ENCODE data around the gene KRTAP5-10. TPM values are rescaled to one million over a fixed set of nuclear protein-coding genes. Genes with fewer than 3 reads are reported as not detected.
"Not testable (repeated sequence)": the region's sequence is repeated elsewhere in the genome, so short reads cannot be mapped to it uniquely, and the experiment has no call there.

The KRTAP5-10 gene
- polyA plus RNA-seq, 1 experiment = 0.06 TPM

DNA sequence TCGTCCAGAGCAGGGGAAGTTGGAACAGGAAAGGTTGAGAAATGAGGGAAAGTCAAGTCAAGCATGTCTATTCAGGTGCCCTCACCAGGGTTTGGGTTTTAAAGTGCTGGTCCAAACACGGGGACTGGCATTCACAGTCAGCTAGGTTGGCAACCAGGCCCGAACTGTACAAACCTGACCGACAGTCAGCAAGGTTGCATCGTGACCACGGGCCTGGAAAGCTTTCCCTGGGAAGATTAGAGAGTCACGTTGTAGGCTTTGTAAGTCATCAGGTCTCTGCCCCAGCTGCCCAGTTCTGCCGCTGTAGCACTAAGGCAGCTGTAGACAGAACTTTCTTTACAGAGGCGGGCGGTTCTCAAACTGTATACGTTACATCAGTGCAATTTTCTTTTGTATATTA lies 7.4 kb downstream of the KRTAP5-10 start:
- CTCF ChIA-PET = interaction anchor here (1.1 kb wide), 1 partner anchor 9 kb away, joined by 4 read pairs; no protein-coding TSS in a partner anchor
- Histone ChIP-seq H3K4me3 (ENCODE audit: low read depth, low read length) (no peak overlapping the region), H3K27me3 (ENCODE audit: control insufficient read depth, insufficient read depth, low read length) (peaks cover 4% of the 10 kb centered on the region; the same call in 1 of the 2 replicates), H3K36me3 (ENCODE audit: control insufficient read depth, insufficient read depth, low read length) (no peaks in the 10 kb centered on the region)
- no peak for DNase-seq (ENCODE audit: low read depth)
- POLR2A ChIA-PET = no interaction called here
- TF ChIP-seq, protein P1, sequence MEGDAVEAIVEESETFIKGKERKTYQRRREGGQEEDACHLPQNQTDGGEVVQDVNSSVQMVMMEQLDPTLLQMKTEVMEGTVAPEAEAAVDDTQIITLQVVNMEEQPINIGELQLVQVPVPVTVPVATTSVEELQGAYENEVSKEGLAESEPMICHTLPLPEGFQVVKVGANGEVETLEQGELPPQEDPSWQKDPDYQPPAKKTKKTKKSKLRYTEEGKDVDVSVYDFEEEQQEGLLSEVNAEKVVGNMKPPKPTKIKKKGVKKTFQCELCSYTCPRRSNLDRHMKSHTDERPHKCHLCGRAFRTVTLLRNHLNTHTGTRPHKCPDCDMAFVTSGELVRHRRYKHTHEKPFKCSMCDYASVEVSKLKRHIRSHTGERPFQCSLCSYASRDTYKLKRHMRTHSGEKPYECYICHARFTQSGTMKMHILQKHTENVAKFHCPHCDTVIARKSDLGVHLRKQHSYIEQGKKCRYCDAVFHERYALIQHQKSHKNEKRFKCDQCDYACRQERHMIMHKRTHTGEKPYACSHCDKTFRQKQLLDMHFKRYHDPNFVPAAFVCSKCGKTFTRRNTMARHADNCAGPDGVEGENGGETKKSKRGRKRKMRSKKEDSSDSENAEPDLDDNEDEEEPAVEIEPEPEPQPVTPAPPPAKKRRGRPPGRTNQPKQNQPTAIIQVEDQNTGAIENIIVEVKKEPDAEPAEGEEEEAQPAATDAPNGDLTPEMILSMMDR (IDR thresholded peaks at IDR 0.05; ENCODE audit: insufficient read depth, low read depth, low read length) = no peak

DNA sequence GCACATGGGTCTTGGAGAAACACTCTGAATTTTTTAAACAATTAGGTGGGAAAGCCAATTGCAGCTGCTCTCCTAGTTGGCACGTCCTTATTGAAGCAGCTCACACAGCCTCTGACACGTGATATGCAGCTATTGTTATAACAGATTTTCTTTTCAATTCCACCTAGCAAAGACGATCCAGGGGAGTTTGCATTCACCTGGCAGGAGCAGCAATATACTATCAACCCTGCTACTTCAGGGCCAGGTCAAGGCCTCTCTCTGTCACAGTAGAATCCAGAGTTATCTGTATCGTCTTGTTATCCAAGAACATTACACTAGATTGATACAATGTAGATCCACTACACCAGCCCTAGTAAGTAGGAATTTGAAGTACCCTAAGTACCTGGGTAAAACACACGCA lies 9.1 kb downstream of the KRTAP5-10 start:
- DNase-seq (ENCODE audit: low read depth) = no peak
- peaks cover 2% of the 10 kb centered on the region; the same call in 1 of the 2 replicates for H3K27me3 ChIP-seq (ENCODE audit: control insufficient read depth, insufficient read depth, low read length)
- no peak overlapping the region for H3K4me3 ChIP-seq (ENCODE audit: low read depth, low read length)
- POLR2A ChIA-PET = no interaction called here
- no peaks in the 10 kb centered on the region for H3K36me3 ChIP-seq (ENCODE audit: control insufficient read depth, insufficient read depth, low read length)
- TF ChIP-seq, protein P1 (IDR thresholded peaks at IDR 0.05; ENCODE audit: insufficient read depth, low read depth, low read length) = no peak
- CTCF ChIA-PET = no interaction called here

DNA sequence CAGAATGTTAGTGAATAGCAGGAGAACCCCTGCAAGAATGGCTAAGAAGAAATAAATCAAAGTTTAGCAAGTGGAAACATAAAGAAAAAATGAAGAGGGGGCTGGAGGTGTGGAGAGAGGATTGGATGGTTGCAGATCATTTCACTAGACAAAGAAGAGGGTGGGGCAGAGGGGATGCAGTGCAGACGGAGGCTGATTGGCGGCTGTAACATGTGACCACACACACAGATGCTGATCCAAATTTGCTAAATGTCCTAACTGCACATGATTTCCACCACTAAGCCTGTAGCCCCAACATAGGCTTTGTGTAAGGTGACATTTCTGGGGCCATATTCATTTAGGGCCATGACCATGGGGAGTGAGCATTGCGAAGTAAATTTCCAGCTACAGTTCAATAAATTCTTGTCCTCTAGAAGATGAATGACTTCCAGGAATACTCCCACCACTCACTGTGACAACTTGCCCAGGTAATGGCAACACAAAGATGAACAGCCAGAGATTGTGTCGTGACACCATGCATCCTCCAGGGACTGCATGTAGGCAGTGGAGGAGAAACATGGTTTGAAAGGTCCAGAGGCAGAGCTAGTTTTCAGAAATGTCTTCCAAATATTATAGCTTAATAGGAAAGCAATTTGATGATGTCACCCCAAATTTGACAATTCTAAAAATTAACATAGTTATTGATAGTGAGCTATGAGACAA lies 10.5 kb downstream of the KRTAP5-10 start:
- CTCF ChIA-PET = interaction anchor here (1.6 kb wide), 1 partner anchor 56 kb away, joined by 3 read pairs; no protein-coding TSS in a partner anchor
- TF ChIP-seq, protein P1 (IDR thresholded peaks at IDR 0.05; ENCODE audit: insufficient read depth, low read depth, low read length) = no peak

DNA sequence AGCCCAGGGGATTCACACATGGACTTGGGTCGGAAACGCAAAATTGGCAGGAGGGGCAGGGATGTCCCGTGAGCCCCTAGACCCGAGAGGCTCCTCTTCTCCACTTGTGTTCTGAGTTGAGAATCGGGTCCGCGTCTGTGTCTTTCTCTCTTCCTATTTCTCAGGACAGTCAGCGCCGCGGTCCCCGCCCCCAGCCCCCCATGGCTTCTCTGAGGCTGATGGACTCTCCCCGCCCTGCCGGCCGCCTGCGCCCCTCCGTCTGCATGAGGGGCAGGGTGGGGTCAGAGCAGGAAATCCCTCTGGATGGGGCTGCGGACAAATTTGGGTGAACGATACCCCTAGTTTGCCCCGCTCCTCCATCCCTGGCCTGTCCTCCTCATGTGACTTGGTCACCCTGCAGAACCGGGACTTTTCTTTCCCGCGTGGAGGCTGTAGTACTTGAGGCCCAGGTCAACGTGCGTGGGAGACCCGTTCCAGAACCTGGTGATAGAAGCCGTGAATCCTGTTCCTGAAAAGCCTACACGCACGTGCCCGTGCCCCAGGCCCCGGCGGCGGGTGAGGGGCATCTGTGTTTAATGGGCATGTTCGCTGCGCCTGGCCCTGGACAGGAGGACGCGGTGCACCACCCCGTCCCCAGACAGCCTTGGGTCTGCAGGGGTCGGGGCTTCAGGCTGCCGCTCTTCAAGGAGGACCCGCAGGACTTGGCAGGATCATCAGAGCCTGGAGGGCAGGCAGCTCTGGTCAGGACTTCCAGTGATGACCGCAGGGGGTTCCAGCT lies 11.5 kb downstream of the KRTAP5-10 start:
- H3K27me3 ChIP-seq (ENCODE audit: control insufficient read depth, insufficient read depth, low read length); H3K36me3 ChIP-seq (ENCODE audit: control insufficient read depth, insufficient read depth, low read length); DNase-seq (ENCODE audit: low read depth); CTCF ChIA-PET; H3K4me3 ChIP-seq (ENCODE audit: low read depth, low read length); POLR2A ChIA-PET: not testable (repeated sequence)

More for the DNA sequence above, 10.5 kb downstream of the KRTAP5-10 start:
- H3K36me3 ChIP-seq (ENCODE audit: control insufficient read depth, insufficient read depth, low read length) = no peaks in the 10 kb centered on the region
- H3K27me3 ChIP-seq (ENCODE audit: control insufficient read depth, insufficient read depth, low read length) = peaks cover 2% of the 10 kb centered on the region; the same call in 1 of the 2 replicates
- H3K4me3 ChIP-seq (ENCODE audit: low read depth, low read length) = no peak overlapping the region
- POLR2A ChIA-PET = no interaction called here
- no peak for DNase-seq (ENCODE audit: low read depth)

DNA sequence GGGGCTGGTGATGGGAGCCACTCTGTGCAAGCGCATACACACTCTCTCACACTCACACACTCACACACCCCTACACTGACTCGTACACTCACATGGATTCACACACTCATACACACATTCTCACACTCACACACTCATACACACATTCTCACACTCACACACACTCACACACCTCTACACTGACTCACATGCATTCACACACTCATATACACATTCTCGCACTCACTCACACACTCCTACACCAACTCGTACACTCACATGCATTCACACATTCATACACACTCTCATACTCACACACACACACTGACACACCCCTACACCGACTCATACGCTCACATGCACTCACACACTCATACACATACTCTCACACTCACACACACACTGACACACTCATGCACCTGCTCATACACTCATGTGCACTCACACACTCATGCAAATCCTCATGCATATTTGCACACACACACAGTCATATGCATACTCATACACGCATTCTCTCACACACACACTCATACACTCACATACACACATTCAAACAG lies 12.2 kb downstream of the KRTAP5-10 start:
- DNase-seq (ENCODE audit: low read depth) = no peak
- no peaks in the 10 kb centered on the region for H3K36me3 ChIP-seq (ENCODE audit: control insufficient read depth, insufficient read depth, low read length)
- TF ChIP-seq, protein P1 (IDR thresholded peaks at IDR 0.05; ENCODE audit: insufficient read depth, low read depth, low read length) = no peak
- H3K27me3 ChIP-seq (ENCODE audit: control insufficient read depth, insufficient read depth, low read length) = no peaks in the 10 kb centered on the region; the same call in 1 of the 2 replicates
- CTCF ChIA-PET = no interaction called here
- POLR2A ChIA-PET = no interaction called here
- H3K4me3 ChIP-seq (ENCODE audit: low read depth, low read length) = no peak overlapping the region

DNA sequence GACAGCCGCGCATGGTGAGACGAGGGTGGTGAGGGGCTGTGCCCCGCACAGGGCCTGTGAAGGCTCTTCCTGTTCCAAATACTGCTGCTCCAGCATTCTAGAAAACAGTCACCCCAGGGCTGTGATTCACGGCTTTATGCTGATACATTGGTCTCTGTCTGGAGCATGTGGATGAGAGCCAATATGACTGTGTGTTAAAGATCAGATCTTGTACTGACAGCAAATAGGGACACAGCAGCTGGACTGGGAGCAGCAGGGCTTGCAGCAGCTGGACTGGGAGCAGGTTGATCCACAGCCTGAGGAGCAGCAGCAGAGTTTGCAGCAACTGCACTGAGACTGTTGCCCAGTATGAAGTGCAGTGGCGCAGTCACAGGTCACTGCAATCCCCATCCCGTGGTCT lies 14.2 kb downstream of the KRTAP5-10 start:
- H3K27me3 ChIP-seq (ENCODE audit: control insufficient read depth, insufficient read depth, low read length); H3K36me3 ChIP-seq (ENCODE audit: control insufficient read depth, insufficient read depth, low read length); DNase-seq (ENCODE audit: low read depth); H3K4me3 ChIP-seq (ENCODE audit: low read depth, low read length): not testable (repeated sequence)
- ChIA-PET POLR2A (interaction anchor here (0.6 kb wide), 1 partner anchor 889 kb away, joined by 6 read pairs; no protein-coding TSS in a partner anchor), CTCF (interaction anchor here (0.5 to 1.9 kb wide), 8 partner anchors 8 to 37 kb away, joined by 3 to 14 read pairs (median 4); no protein-coding TSS in a partner anchor)
